CD4-positive, alpha-beta T cell (primary cell): ENCODE measurements around the gene HDHD2. TPM values are rescaled to one million over a fixed set of nuclear protein-coding genes. Genes with fewer than 3 reads are reported as not detected.

ENCODE experiments used
- ATAC-seq: fragments of 200-7000 bp; cut with Tn5 transposase; one replicate; pipeline ENCODE4 v1.10.0; 2022; ENCODE audit warnings: mild to moderate bottlenecking; ENCODE audit not compliant: poor library complexity
- CTCF ChIA-PET: fragments of 350-600 bp; sonication (Branson Sonifier 250); formaldehyde crosslinking; loops from one replicate; lab custom pipeline; 2021; ENCODE audit warnings: antibody characterized with exemption, inconsistent platforms; lab: Charles Lee
- POLR2A ChIA-PET: fragments of 350-600 bp; sonication (Branson Sonifier 250); formaldehyde crosslinking; loops from one replicate; lab custom pipeline; 2021; ENCODE audit warnings: antibody characterized with exemption, inconsistent platforms; lab: Charles Lee
- DNase-seq, 14 experiments: peaks; one replicate each; pipeline ENCODE4 v3.0.0-alpha.2; 2013 to 2020; ENCODE audit warnings: mixed read lengths in 2 of 14
- H3K27ac ChIP-seq, 2 donors: one replicate each; pipeline versions ENCODE4 v1.5.1 to v1.7.0; 2013; ENCODE audit warnings: low read length in 2 of 2, low read depth in 1 of 2, mild to moderate bottlenecking in 1 of 2
- H3K27me3 ChIP-seq, 2 experiments: 1 replicate in 1 of 2; 2 replicates in 1 of 2; pipeline versions ENCODE4 v1.6.1 to v1.7.0; 2013; ENCODE audit warnings: low read length in 2 of 2, control low read depth in 1 of 2, mild to moderate bottlenecking in 1 of 2, moderate library complexity in 1 of 2; ENCODE audit not compliant: insufficient read depth in 2 of 2, control insufficient read depth in 1 of 2
- H3K36me3 ChIP-seq: one replicate; pipeline ENCODE4 v1.6.1; 2013; ENCODE audit warnings: low read length, control low read depth; ENCODE audit not compliant: insufficient read depth
- H3K4me1 ChIP-seq: one replicate; pipeline ENCODE4 v1.6.1; 2013; ENCODE audit warnings: low read length, control low read depth; ENCODE audit not compliant: insufficient read depth
- H3K4me3 ChIP-seq: one replicate; pipeline ENCODE4 v1.5.1; 2013; ENCODE audit warnings: mild to moderate bottlenecking, low read length, moderate library complexity
- H3K9me3 ChIP-seq, 2 experiments: 1 replicate in 1 of 2; 2 replicates in 1 of 2; pipeline versions ENCODE4 v1.6.1 to v1.7.0; 2013; ENCODE audit warnings: low read length in 2 of 2, mild to moderate bottlenecking in 2 of 2, control low read depth in 1 of 2, moderate library complexity in 1 of 2; ENCODE audit not compliant: control insufficient read depth in 1 of 2, insufficient read depth in 1 of 2
- H3K27ac Mint-ChIP-seq: one replicate; pipeline ENCODE4 v1.8.0; 2020; ENCODE audit warnings: mixed read lengths
- H3K27me3 Mint-ChIP-seq: one replicate; pipeline ENCODE4 v1.8.0; 2021; ENCODE audit warnings: mixed read lengths
- H3K36me3 Mint-ChIP-seq: one replicate; pipeline ENCODE4 v1.8.0; 2021; ENCODE audit warnings: low read depth, mixed read lengths
- H3K4me1 Mint-ChIP-seq: one replicate; pipeline ENCODE4 v1.8.0; 2021; ENCODE audit warnings: low read depth, mixed read lengths
- H3K4me3 Mint-ChIP-seq: one replicate; pipeline ENCODE4 v1.8.0; 2020; ENCODE audit warnings: mild to moderate bottlenecking, mixed read lengths
- H3K9me3 Mint-ChIP-seq: one replicate; pipeline ENCODE4 v1.8.0; 2020; ENCODE audit warnings: mixed read lengths
- CTCF ChIP-seq: fragments of 200-600 bp; IDR thresholded peaks from one replicate; pipeline ENCODE4 v1.8.0; 2022; ENCODE audit warnings: antibody characterized with exemption, mild to moderate bottlenecking
- intact Hi-C, 2 experiments: fragments of 100-400 bp; cut with DNase I in 1 of 2; cut with micrococcal nuclease in 1 of 2; formaldehyde crosslinking; loops; one replicate each; pipeline versions ENCODE4 v1.15.1 to v1.9.0; 2023 to 2025; cut with DNase I, micrococcal nuclease
- total RNA-seq, 174 experiments: library from RNA in 2 of 174; stranded (reverse) in 2 of 174; gene quantifications; one replicate each; pipeline ENCODE4 v1.2.3 and lab custom pipeline; 2021 to 2026

Gene HDHD2
- total RNA-seq, 2 experiments from 2014 or later = 7.3 to 8.9 TPM

GRCh38 chr18:47180765-47181164 lies 30.5 kb upstream of the HDHD2 start:
- ATAC-seq (no peak), DNase-seq (no peak)
- H3K9me3 ChIP-seq = peaks cover 0 to 15% of the 10 kb centered on the region in 2 experiments
- CTCF ChIA-PET = interaction anchor here (0.8 kb wide), 1 partner anchor 48 kb away, joined by 4 read pairs; no protein-coding TSS in a partner anchor
- no peak for TF ChIP-seq CTCF
- H3K36me3 ChIP-seq = no peaks in the 10 kb centered on the region
- Mint-ChIP-seq H3K4me1 (no peaks in the 10 kb centered on the region), H3K9me3 (peaks cover 8% of the 10 kb centered on the region), H3K27me3 (peaks cover 12% of the 10 kb centered on the region), H3K27ac (no peak overlapping the region), H3K36me3 (peaks cover 6% of the 10 kb centered on the region), H3K4me3 (no peak overlapping the region)
- H3K4me3 ChIP-seq = no peak overlapping the region
- H3K4me1 ChIP-seq = peaks cover 4% of the 10 kb centered on the region
- no peak overlapping the region for H3K27ac ChIP-seq
- POLR2A ChIA-PET = no interaction called here
- H3K27me3 ChIP-seq = peaks cover 0 to 2% of the 10 kb centered on the region in 2 experiments
- intact Hi-C loops = no loop called here

- ATAC-seq (no peak), DNase-seq (no peak)
- Histone ChIP-seq H3K27me3 (peaks cover 0 to 2% of the 10 kb centered on the region in 2 experiments), H3K4me1 (peaks cover 16% of the 10 kb centered on the region), H3K36me3 (no peaks in the 10 kb centered on the region), H3K27ac (no peak overlapping the region), H3K9me3 (peaks cover 0 to 5% of the 10 kb centered on the region in 2 experiments), H3K4me3 (no peak overlapping the region)
- peaks cover under 1% of the 10 kb centered on the region for H3K9me3 Mint-ChIP-seq
- intact Hi-C loops = loop anchor here in 1 of 2 experiments (5.0 to 10.0 kb wide), 2 partner anchors 37 to 985 kb away; no protein-coding TSS in a partner anchor
- POLR2A ChIA-PET = no interaction called here
- CTCF ChIA-PET = no interaction called here
- H3K4me3 Mint-ChIP-seq = peak overlapping the region; percentile 22
- no peaks in the 10 kb centered on the region for H3K4me1 Mint-ChIP-seq
- peaks cover 10% of the 10 kb centered on the region for H3K36me3 Mint-ChIP-seq
- H3K27me3 Mint-ChIP-seq = no peaks in the 10 kb centered on the region
- no peak for TF ChIP-seq CTCF
- no peak overlapping the region for H3K27ac Mint-ChIP-seq
These were observed 29.2 kb upstream of the HDHD2 start for GRCh38 chr18:47179520-47179919.

- ATAC-seq = peak; percentile 93
- Histone ChIP-seq H3K27ac (no peak within 1 kb of the TSS), H3K27me3 (no peaks in the 10 kb centered on the region), H3K9me3 (no peaks in the 10 kb centered on the region), H3K4me1 (peaks cover 19% of the 10 kb centered on the region), H3K4me3 (peak within 1 kb of the TSS; percentile 98), H3K36me3 (no peaks in the 10 kb centered on the region)
- Mint-ChIP-seq H3K4me1 (no peaks in the 10 kb centered on the region), H3K9me3 (no peaks in the 10 kb centered on the region), H3K4me3 (peak within 1 kb of the TSS; percentile 77), H3K36me3 (peaks cover 10% of the 10 kb centered on the region), H3K27ac (no peak within 1 kb of the TSS), H3K27me3 (no peaks in the 10 kb centered on the region)
- ChIA-PET POLR2A (no interaction called here), CTCF (no interaction called here)
- intact Hi-C loops = loop anchor here (1.0 to 10.0 kb wide), 4 partner anchors 25 to 989 kb away; partner anchors contain the start of gene HDHD2 (in 1 of the 2)
- DNase-seq = peak; percentile 79 to 91 (median 84)
- TF ChIP-seq CTCF = no peak
These were observed 25.7 kb upstream of the HDHD2 start, which contains the start of gene IER3IP1 for GRCh38 chr18:47175898-47176575. Gene IER3IP1, minus strand, starts transcription at chr18:47176364. Its CDS starts 87 bp downstream, at chr18:47176277.
